GM18499 (cell line): Measurements from ENCODE around the gene GLS2.
"Not testable (repeated sequence)": the region's sequence is repeated elsewhere in the genome, so short reads cannot be mapped to it uniquely, and the experiment has no call there.

ENCODE experiments used
- ATAC-seq: cut with Tn5 transposase; IDR thresholded peaks from one replicate; pipeline ENCODE4 v1.9.1; 2021; ENCODE audit warnings: moderate number of reproducible peaks; ENCODE audit not compliant: insufficient read depth, unreplicated experiment

The GLS2 gene

GRCh38 chr12:56488041-56488955, at the start of gene GLS2:
Gene GLS2 (minus strand): TSS chr12:56488161. CDS start chr12:56488118, 43 bp downstream.
- no peak for ATAC-seq

GRCh38 chr12:56537546-56537945, 49.6 kb upstream of the GLS2 start:
- ATAC-seq: no peak

GRCh38 chr12:56530390-56531055, 42.6 kb upstream of the GLS2 start:
- no peak for ATAC-seq

GRCh38 chr12:56529656-56530055, 41.7 kb upstream of the GLS2 start:
- ATAC-seq: no peak

- ATAC-seq: no peak
Measured at GRCh38 chr12:56528846-56529245, 40.9 kb upstream of the GLS2 start.

- no peak for ATAC-seq
Measured at GRCh38 chr12:56522411-56523193, 34.6 kb upstream of the GLS2 start.

- ATAC-seq: no peak
Measured at GRCh38 chr12:56521590-56522371, 33.8 kb upstream of the GLS2 start, which contains the start of gene RBMS2. Gene RBMS2 (plus strand): TSS chr12:56521820. CDS start chr12:56522024, 204 bp downstream.

GRCh38 chr12:56521209-56521589, 33.2 kb upstream of the GLS2 start:
- no peak for ATAC-seq

GRCh38 chr12:56520506-56520905, 32.5 kb upstream of the GLS2 start:
- ATAC-seq: no peak

GRCh38 chr12:56520048-56520447, 32.1 kb upstream of the GLS2 start:
- no peak for ATAC-seq

GRCh38 chr12:56518570-56518969, 30.6 kb upstream of the GLS2 start:
- ATAC-seq: no peak

- no peak for ATAC-seq
Measured at GRCh38 chr12:56517854-56518253, 29.9 kb upstream of the GLS2 start.

GRCh38 chr12:56514014-56514318, 26.0 kb upstream of the GLS2 start:
- ATAC-seq: not testable (repeated sequence)

GRCh38 chr12:56510786-56511185, 22.8 kb upstream of the GLS2 start:
- no peak for ATAC-seq

GRCh38 chr12:56499879-56500278, 11.9 kb upstream of the GLS2 start:
- ATAC-seq: not testable (repeated sequence)

GRCh38 chr12:56499452-56499851, 11.5 kb upstream of the GLS2 start:
- not testable (repeated sequence) for ATAC-seq

GRCh38 chr12:56498126-56498902, 10.4 kb upstream of the GLS2 start:
- ATAC-seq: not testable (repeated sequence)

GRCh38 chr12:56496704-56497103, 8.7 kb upstream of the GLS2 start:
- ATAC-seq: not testable (repeated sequence)

GRCh38 chr12:56494481-56494880, 6.5 kb upstream of the GLS2 start:
- not testable (repeated sequence) for ATAC-seq
